H9 (cell line): Measurements from ENCODE around the gene DYNC1H1. TPM values are rescaled to one million over a fixed set of nuclear protein-coding genes. Genes with fewer than 3 reads are reported as not detected.

Source experiments
- DNase-seq: peaks from one replicate; pipeline ENCODE4 v3.0.0-alpha.2; 2017
- H2AFZ ChIP-seq: one replicate; pipeline ENCODE4 v1.6.1; 2013; ENCODE audit warnings: mild to moderate bottlenecking, low read length, control low read depth, moderate library complexity
- H2AK5ac ChIP-seq: 2 replicates; pipeline ENCODE4 v1.6.1; 2013; ENCODE audit warnings: low read length, control low read depth, mixed read lengths; ENCODE audit not compliant: insufficient read length
- H2BK120ac ChIP-seq: one replicate; pipeline ENCODE4 v1.6.1; 2013; ENCODE audit warnings: low read depth, mild to moderate bottlenecking, low read length, control low read depth, inconsistent platforms; ENCODE audit not compliant: poor library complexity, severe bottlenecking
- H2BK12ac ChIP-seq: 2 replicates; pipeline ENCODE4 v1.6.1; 2013; ENCODE audit warnings: low read length, control low read depth, mixed read lengths, low read depth; ENCODE audit not compliant: insufficient read length
- H2BK15ac ChIP-seq: 2 replicates; pipeline ENCODE4 v1.6.1; 2013; ENCODE audit warnings: low read depth, low read length, control low read depth
- H2BK20ac ChIP-seq: one replicate; pipeline ENCODE4 v1.6.1; 2013; ENCODE audit warnings: low read depth, mild to moderate bottlenecking, low read length, control low read depth, inconsistent platforms; ENCODE audit not compliant: poor library complexity, severe bottlenecking
- H2BK5ac ChIP-seq: 2 replicates; pipeline ENCODE4 v1.6.1; 2013; ENCODE audit warnings: low read length, control low read depth, mixed read lengths; ENCODE audit not compliant: insufficient read length
- H3K14ac ChIP-seq: 2 replicates; pipeline ENCODE4 v1.6.1; 2013; ENCODE audit warnings: low read length, control low read depth; ENCODE audit not compliant: insufficient read depth
- H3K18ac ChIP-seq: 2 replicates; pipeline ENCODE4 v1.6.1; 2013; ENCODE audit warnings: low read depth, mild to moderate bottlenecking, mixed read lengths, low read length, control low read depth; ENCODE audit not compliant: insufficient read length
- H3K23ac ChIP-seq: 2 replicates; pipeline ENCODE4 v1.6.1; 2013; ENCODE audit warnings: low read length, control low read depth, mixed read lengths, low read depth; ENCODE audit not compliant: insufficient read length
- H3K23me2 ChIP-seq: 2 replicates; pipeline ENCODE4 v1.6.1; 2013; ENCODE audit warnings: low read depth, mild to moderate bottlenecking, mixed read lengths, low read length, control low read depth; ENCODE audit not compliant: insufficient read length, poor library complexity, severe bottlenecking
- H3K27ac ChIP-seq: 2 replicates; pipeline ENCODE4 v1.5.1; 2013; ENCODE audit warnings: low read length, control low read depth, mixed read lengths, low read depth; ENCODE audit not compliant: insufficient read length
- H3K27me3 ChIP-seq: 2 replicates; pipeline ENCODE4 v1.6.1; 2013; ENCODE audit warnings: low read length, control low read depth, inconsistent platforms; ENCODE audit not compliant: insufficient read depth
- H3K4ac ChIP-seq: 2 replicates; pipeline ENCODE4 v1.6.1; 2013; ENCODE audit warnings: low read depth, mild to moderate bottlenecking, control low read depth, inconsistent platforms, low read length, moderate library complexity
- H3K4me1 ChIP-seq: 2 replicates; pipeline ENCODE4 v1.6.1; 2013; ENCODE audit warnings: low read length, control low read depth, inconsistent platforms; ENCODE audit not compliant: insufficient read depth
- H3K4me2 ChIP-seq: 2 replicates; pipeline ENCODE4 v1.6.1; 2013; ENCODE audit warnings: low read length, control low read depth, mixed read lengths; ENCODE audit not compliant: insufficient read length, insufficient read depth
- H3K56ac ChIP-seq: 2 replicates; pipeline ENCODE4 v1.6.1; 2013; ENCODE audit warnings: low read depth, mild to moderate bottlenecking, mixed read lengths, low read length, control low read depth; ENCODE audit not compliant: insufficient read length
- H3K79me1 ChIP-seq: 2 replicates; pipeline ENCODE4 v1.6.1; 2013; ENCODE audit warnings: low read depth, mild to moderate bottlenecking, moderate library complexity, low read length, control low read depth, inconsistent platforms; ENCODE audit not compliant: insufficient read depth, poor library complexity, severe bottlenecking
- H3K79me2 ChIP-seq: 2 replicates; pipeline ENCODE4 v1.6.1; 2013; ENCODE audit warnings: low read length, control low read depth, inconsistent platforms; ENCODE audit not compliant: insufficient read depth
- H3K9ac ChIP-seq: 2 replicates; pipeline ENCODE4 v1.6.1; 2013; ENCODE audit warnings: low read length, control low read depth, mixed read lengths; ENCODE audit not compliant: insufficient read length; ENCODE audit errors: extremely low read depth
- H3K9me3 ChIP-seq: one replicate; pipeline ENCODE4 v1.6.1; 2013; ENCODE audit warnings: low read depth, low read length, inconsistent platforms; ENCODE audit not compliant: control insufficient read depth
- H3T11ph ChIP-seq: one replicate; pipeline ENCODE4 v1.6.1; 2013; ENCODE audit warnings: mild to moderate bottlenecking, low read length, control low read depth, inconsistent platforms
- H4K20me1 ChIP-seq: one replicate; pipeline ENCODE4 v1.6.1; 2013; ENCODE audit not compliant: control insufficient read depth, insufficient read length, insufficient read depth
- H4K5ac ChIP-seq: 2 replicates; pipeline ENCODE4 v1.6.1; 2013; ENCODE audit warnings: low read depth, mild to moderate bottlenecking, mixed read lengths, low read length, control low read depth; ENCODE audit not compliant: insufficient read length
- H4K8ac ChIP-seq: replicated peaks from 2 replicates; pipeline ENCODE4 v1.6.1; 2013; ENCODE audit warnings: low read length, control low read depth, mixed read lengths, low read depth; ENCODE audit not compliant: insufficient read length
- H4K91ac ChIP-seq: 2 replicates; pipeline ENCODE4 v1.6.1; 2013; ENCODE audit warnings: low read depth, mild to moderate bottlenecking, moderate library complexity, mixed read lengths, low read length, control low read depth; ENCODE audit not compliant: insufficient read length
- H3K27ac Mint-ChIP-seq, 3 experiments: 2 replicates in 2 of 3; 3 replicates in 1 of 3; pipeline ENCODE4 v1.8.0; 2020 to 2021; ENCODE audit warnings: mixed read lengths in 3 of 3, mild to moderate bottlenecking in 1 of 3, moderate library complexity in 1 of 3
- H3K27me3 Mint-ChIP-seq: 2 replicates; pipeline ENCODE4 v1.8.0; 2021; ENCODE audit warnings: low read depth, mild to moderate bottlenecking, moderate library complexity, mixed read lengths
- H3K36me3 Mint-ChIP-seq, 3 experiments: 2 replicates in 2 of 3; 3 replicates in 1 of 3; pipeline ENCODE4 v1.8.0; 2020 to 2021; ENCODE audit warnings: low read depth in 3 of 3, mixed read lengths in 3 of 3; ENCODE audit not compliant: insufficient read depth in 1 of 3
- H3K4me1 Mint-ChIP-seq, 2 experiments: 2 replicates each; pipeline ENCODE4 v1.8.0; 2020; ENCODE audit warnings: mixed read lengths in 2 of 2
- H3K4me3 Mint-ChIP-seq, 2 experiments: 2 replicates in 1 of 2; 3 replicates in 1 of 2; pipeline ENCODE4 v1.8.0; 2020 to 2021; ENCODE audit warnings: mild to moderate bottlenecking in 2 of 2, mixed read lengths in 2 of 2, moderate library complexity in 1 of 2
- H3K9me3 Mint-ChIP-seq, 2 experiments: 2 replicates in 1 of 2; 3 replicates in 1 of 2; pipeline ENCODE4 v1.8.0; 2020; ENCODE audit warnings: mild to moderate bottlenecking in 2 of 2, mixed read lengths in 2 of 2, moderate library complexity in 1 of 2
- CTCF ChIP-seq: fragments of 200-600 bp; sonication (generic); conservative IDR thresholded peaks from 3 replicates; pipeline ENCODE4 v1.8.0; 2021; ENCODE audit warnings: antibody characterized with exemption, mild to moderate bottlenecking
- WGBS: extraction: QIAGEN DNeasy Blood & Tissue Kit; methylation state at CpG from one replicate; pipeline ENCODE4 v1.1.7; 2013; ENCODE audit warnings: missing lambda C conversion rate, low lambda C conversion rate, mixed read lengths; ENCODE audit not compliant: insufficient read length; ENCODE audit errors: extremely low coverage; 5-methylcytosine and 5-hydroxymethylcytosine counted together
- total RNA-seq: library from RNA; stranded (reverse); gene quantifications from 2 replicates; pipeline ENCODE4 v1.2.1, GENCODE V29; 2021

Gene DYNC1H1
- total RNA-seq, 1 experiment from 2014 or later = 359 TPM

GRCh38 chr14:102018251-102018650, 53.9 kb downstream of the DYNC1H1 start:
- no peak overlapping the region for H4K91ac ChIP-seq
- H2BK5ac ChIP-seq = no peak overlapping the region
- peaks cover 74 to 97% (median 96%) of the 10 kb centered on the region in 3 experiments; a peak in 6 of 7 replicates for H3K36me3 Mint-ChIP-seq
- H3K23me2 ChIP-seq = no peaks in the 10 kb centered on the region
- no peak overlapping the region for H3K14ac ChIP-seq
- no peak overlapping the region for H3K56ac ChIP-seq
- no peak overlapping the region for H2BK15ac ChIP-seq
- H3K23ac ChIP-seq = no peak overlapping the region
- no peak for DNase-seq
- H3K79me1 ChIP-seq = no peaks in the 10 kb centered on the region
- no peaks in the 10 kb centered on the region for H3K9me3 Mint-ChIP-seq
- H3K9me3 ChIP-seq = no peaks in the 10 kb centered on the region
- no peak overlapping the region for H4K8ac ChIP-seq
- no peak overlapping the region for H3K4me2 ChIP-seq
- no peak overlapping the region for H3T11ph ChIP-seq
- no peak overlapping the region; a peak in 1 of 7 replicates for H3K27ac Mint-ChIP-seq
- H3K4me3 Mint-ChIP-seq = no peak overlapping the region
- no peak overlapping the region for H3K4ac ChIP-seq
- no peak overlapping the region for H2AFZ ChIP-seq
- H3K79me2 ChIP-seq = no peaks in the 10 kb centered on the region
- no peaks in the 10 kb centered on the region for H3K27me3 ChIP-seq
- H3K27me3 Mint-ChIP-seq = no peaks in the 10 kb centered on the region
- H4K5ac ChIP-seq = no peak overlapping the region
- H3K18ac ChIP-seq = no peak overlapping the region
- WGBS = no CpG with 5 or more reads among the region's 19 CpGs
- H2BK12ac ChIP-seq = no peak overlapping the region
- H4K20me1 ChIP-seq = no peaks in the 10 kb centered on the region
- H3K4me1 ChIP-seq = no peaks in the 10 kb centered on the region
- no peak overlapping the region for H2BK20ac ChIP-seq
- no peak overlapping the region for H3K27ac ChIP-seq
- no peak for TF ChIP-seq CTCF
- no peak overlapping the region for H2BK120ac ChIP-seq
- H2AK5ac ChIP-seq = no peak overlapping the region
- H3K9ac ChIP-seq = no peak overlapping the region
- H3K4me1 Mint-ChIP-seq = no peaks in the 10 kb centered on the region
